ENCODE data around the gene GMCL2.

- no peak for TF ChIP-seq POLR2A (IDR thresholded peaks at IDR 0.05; ENCODE audit: low read length)
- TF ChIP-seq GATA1 (IDR thresholded peaks at IDR 0.05; ENCODE audit: low read depth, low read length): no peak
These were observed 44.5 kb upstream of the GMCL2 start for GRCh38 chr5:178231539-178232123.

All from erythroblast (primary cell).